Stomach (tissue), 9 donors: ENCODE results near the gene FAM124A. TPM values are rescaled to one million over a fixed set of nuclear protein-coding genes. Genes with fewer than 3 reads are reported as not detected.

ENCODE experiments used
- DNase-seq, 2 donors: peaks; one replicate each; pipeline versions ENCODE4 v3.0.0 to v3.0.0-alpha.2; 2013 to 2019
- H3K27ac ChIP-seq, 5 donors: fragments of 200-600 bp in 4 of 5; sonication (generic) in 4 of 5; one replicate each; pipeline ENCODE4 v1.5.1; 2013 to 2019; ENCODE audit warnings: mild to moderate bottlenecking in 1 of 5, moderate library complexity in 1 of 5
- H3K27me3 ChIP-seq, 3 donors: fragments of 200-600 bp; sonication (generic); one replicate each; pipeline ENCODE4 v1.5.1; 2017 to 2019; ENCODE audit warnings: mixed run types in 1 of 3
- H3K36me3 ChIP-seq, 4 donors: fragments of 200-600 bp; sonication (generic); 1 replicate in 3 of 4; 2 replicates in 1 of 4; pipeline ENCODE4 v1.5.1; 2016 to 2019
- H3K4me1 ChIP-seq, 4 donors: fragments of 200-600 bp; sonication (generic); one replicate each; pipeline ENCODE4 v1.5.1; 2016 to 2019
- H3K4me3 ChIP-seq, 4 donors: fragments of 200-600 bp; sonication (generic) in 3 of 4; one replicate each; pipeline ENCODE4 v1.5.1; 2016 to 2019; ENCODE audit warnings: mild to moderate bottlenecking in 1 of 4
- H3K9me3 ChIP-seq, 4 donors: fragments of 200-600 bp; sonication (generic); one replicate each; pipeline ENCODE4 v1.5.1; 2016 to 2019
- CTCF ChIP-seq, 7 experiments: fragments of 450-650 bp in 4 of 7; fragments of 200-600 bp in 3 of 7; sonication (generic) in 3 of 7; IDR thresholded peaks; one replicate each; pipeline ENCODE4 v1.5.1; 2016 to 2019; ENCODE audit warnings: antibody characterized with exemption in 7 of 7, control low read depth in 2 of 7, mild to moderate bottlenecking in 1 of 7
- EP300 ChIP-seq: sonication (generic); formaldehyde crosslinking; IDR thresholded peaks from one replicate; pipeline ENCODE4 v1.6.1; 2017; ENCODE audit warnings: antibody characterized with exemption
- POLR2A ChIP-seq, 4 donors: fragments of 450-650 bp; IDR thresholded peaks; one replicate each; pipeline ENCODE4 v1.6.1; 2016; ENCODE audit warnings: antibody characterized with exemption in 4 of 4, control low read depth in 2 of 4, mild to moderate bottlenecking in 1 of 4, moderate library complexity in 1 of 4
- POLR2AphosphoS5 ChIP-seq, 3 donors: sonication (generic); formaldehyde crosslinking; IDR thresholded peaks; one replicate each; pipeline ENCODE4 v1.6.1; 2016; ENCODE audit warnings: antibody characterized with exemption in 3 of 3
- WGBS, 5 donors: extraction: QIAGEN DNeasy Blood & Tissue Kit in 3 of 5; methylation state at CpG; one replicate each; pipeline versions ENCODE4 v1.1.5 to v1.1.7; 2013 to 2018; 5-methylcytosine and 5-hydroxymethylcytosine counted together
- intact Hi-C: fragments of 100-400 bp; cut with DNase I; formaldehyde crosslinking; loops from one replicate; pipeline ENCODE4 v1.15.1; 2023; ENCODE audit warnings: low total_unique reads
- polyA plus RNA-seq, 3 donors: library from polyadenylated mRNA; stranded (reverse); fragments of 200-250 nt; gene quantifications; one replicate each; pipeline ENCODE4 v1.2.3, GENCODE V29; 2013
- total RNA-seq, 5 donors: library from RNA; depleted of rRNA; stranded (reverse); fragments of >200 nt; gene quantifications; one replicate each; pipeline versions ENCODE4 v1.1.0 to v1.2.3, GENCODE V29; 2014 to 2016
- donor health status: healthy with polysubstance abuse.
- donor health status: Bipolar disorder and iron deficiency.
- donor health status: healthy.

The FAM124A gene
- total and polyA plus RNA-seq, 8 donors = 0.46 to 21.0 (median 2.6) TPM

- no peaks in the 10 kb centered on the region for H3K9me3 ChIP-seq
- no peak for TF ChIP-seq EP300
- TF ChIP-seq CTCF (IDR thresholded peaks at IDR 0.05) = no peak
- TF ChIP-seq POLR2A (IDR thresholded peaks at IDR 0.05) = no peak
- TF ChIP-seq POLR2AphosphoS5 (IDR thresholded peaks at IDR 0.05) = no peak
- intact Hi-C loops = no loop called here
Observed at GRCh38 chr13:51255556-51255955, 33.4 kb downstream of the FAM124A start.

DNA sequence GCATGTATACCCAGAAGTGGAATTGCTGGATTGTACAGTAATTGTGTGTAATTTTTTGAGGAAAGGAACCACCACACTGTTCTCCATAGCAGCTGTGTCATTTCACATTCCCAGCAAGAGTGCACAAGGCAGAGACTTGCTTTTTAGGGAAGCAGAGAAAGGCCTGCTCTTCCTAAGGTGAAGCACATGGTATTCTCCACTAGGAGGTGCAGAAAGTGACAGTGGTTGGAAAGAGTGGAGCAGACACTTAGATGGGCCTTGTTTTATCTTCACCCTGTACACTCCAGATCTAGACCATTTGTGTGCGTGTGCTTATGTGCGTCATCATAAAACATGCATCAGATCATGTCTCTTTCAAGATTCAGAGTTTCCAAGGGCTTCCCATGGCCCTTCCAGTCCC is 35.0 kb downstream of the FAM124A start:
- peaks cover 0 to 13% (median 3%) of the 10 kb centered on the region in 4 donors for H3K36me3 ChIP-seq
- intact Hi-C loops = no loop called here
- WGBS, 5 donors = 98 to 100% (median 100%) methylated on average over 2 of the region's 2 CpGs
- H3K9me3 ChIP-seq = no peaks in the 10 kb centered on the region
- no peak overlapping the region for H3K4me3 ChIP-seq
- no peaks in the 10 kb centered on the region for H3K27me3 ChIP-seq
- no peak for DNase-seq
- H3K4me1 ChIP-seq = peaks cover 0 to 24% (median 7%) of the 10 kb centered on the region in 4 donors
- no peak for TF ChIP-seq CTCF (IDR thresholded peaks at IDR 0.05)
- no peak for TF ChIP-seq POLR2AphosphoS5 (IDR thresholded peaks at IDR 0.05)
- no peak for TF ChIP-seq EP300
- no peak for TF ChIP-seq POLR2A (IDR thresholded peaks at IDR 0.05)
- H3K27ac ChIP-seq = no peak overlapping the region

More at GRCh38 chr13:51255556-51255955, 33.4 kb downstream of the FAM124A start:
- peaks cover 0 to 18% (median 7%) of the 10 kb centered on the region in 4 donors for H3K4me1 ChIP-seq
- no peak overlapping the region for H3K4me3 ChIP-seq
- peaks cover 0 to 22% (median 11%) of the 10 kb centered on the region in 4 donors for H3K36me3 ChIP-seq
- no peaks in the 10 kb centered on the region for H3K27me3 ChIP-seq
- DNase-seq = no peak
- H3K27ac ChIP-seq = no peak overlapping the region
- 97 to 100% (median 100%) methylated on average over 1 of the region's 1 CpG for WGBS, 5 donors

- H3K9me3 ChIP-seq = no peaks in the 10 kb centered on the region
- H3K27ac ChIP-seq = no peak overlapping the region
- 84 to 90% (median 89%) methylated on average over 17 to 27 of the region's 27 CpGs for WGBS, 5 donors
- intact Hi-C loops = no loop called here
- TF ChIP-seq EP300 (no peak), POLR2A (IDR thresholded peaks at IDR 0.05) (no peak), POLR2AphosphoS5 (IDR thresholded peaks at IDR 0.05) (no peak), CTCF (IDR thresholded peaks at IDR 0.05) (no peak)
- H3K4me1 ChIP-seq = peaks cover 0 to 12% (median 4%) of the 10 kb centered on the region in 4 donors
- peaks cover 0 to 8% (median 0%) of the 10 kb centered on the region in 4 donors for H3K36me3 ChIP-seq
- H3K27me3 ChIP-seq = no peaks in the 10 kb centered on the region
- no peak for DNase-seq
- no peak overlapping the region for H3K4me3 ChIP-seq
Observed at GRCh38 chr13:51258612-51259548, 36.7 kb downstream of the FAM124A start.

GRCh38 chr13:51260154-51260553 is 38.0 kb downstream of the FAM124A start:
- Histone ChIP-seq H3K9me3 (no peaks in the 10 kb centered on the region), H3K27me3 (no peaks in the 10 kb centered on the region), H3K4me1 (peaks cover 0 to 12% (median 2%) of the 10 kb centered on the region in 4 donors), H3K36me3 (peaks cover 0 to 8% (median 0%) of the 10 kb centered on the region in 4 donors), H3K4me3 (no peak overlapping the region), H3K27ac (no peak overlapping the region)
- DNase-seq = no peak
- no peak for TF ChIP-seq POLR2AphosphoS5 (IDR thresholded peaks at IDR 0.05)
- no peak for TF ChIP-seq POLR2A (IDR thresholded peaks at IDR 0.05)
- no peak for TF ChIP-seq CTCF (IDR thresholded peaks at IDR 0.05)
- TF ChIP-seq EP300 = no peak
- WGBS, 5 donors = 92 to 98% (median 93%) methylated on average over 4 of the region's 4 CpGs
- intact Hi-C loops = no loop called here
